K562 (cell line): ENCODE data around the gene CRYGB. TPM values are rescaled to one million over a fixed set of nuclear protein-coding genes. Genes with fewer than 3 reads are reported as not detected.

ENCODE experiments used
- ATAC-seq: fragments of 200-7000 bp; cut with Tn5 transposase; 3 replicates; pipeline ENCODE4 v1.9.1; 2020; ENCODE audit warnings: moderate library complexity
- BruUV-seq: library from RNA; stranded (reverse); fragments of 400-500 nt; replicated peaks from 2 replicates; lab custom pipeline; 2021; lab: Mats Ljungman, UMichigan
- CTCF ChIA-PET: fragments of 300-600 bp; formaldehyde crosslinking; extraction: SDS; loops from one replicate; lab custom pipeline; 2021; ENCODE audit warnings: low intra/inter-chr PET ratio; lab: Yijun Ruan, JAX
- POLR2A ChIA-PET: fragments of 300-600, 350-650 bp; sonication (Branson Sonifier 250); formaldehyde crosslinking; extraction: SDS; loops from one replicate; lab custom pipeline; 2021; ENCODE audit warnings: antibody characterized with exemption, inconsistent platforms; lab: Yijun Ruan, JAX
- DNase-seq, 4 experiments: peaks; one replicate each; pipeline versions ENCODE4 v3.0.0 to v3.0.0-alpha.2; 2011 to 2018; ENCODE audit warnings: low spot score in 3 of 4, mixed read lengths in 3 of 4; ENCODE audit errors: extremely low read depth in 1 of 4
- FAIRE-seq: peaks from 2 replicates; lab custom pipeline; 2011; peaks lifted over from hg19 to GRCh38; lab: Jason Lieb, UNC
- H2AFZ ChIP-seq: 2 replicates; pipeline ENCODE4 v1.6.0; 2011; ENCODE audit warnings: low read depth, low read length, control low read depth, inconsistent platforms
- H3K27ac ChIP-seq: fragments of 200-600 bp; 3 replicates; pipeline ENCODE4 v1.8.0; 2011; ENCODE audit warnings: low read depth, mild to moderate bottlenecking, control low read depth, inconsistent platforms, low read length, moderate library complexity, mixed read lengths; ENCODE audit errors: extremely low read depth
- H3K27me3 ChIP-seq, 2 experiments: fragments of 300-600 bp in 1 of 2; 2 replicates in 1 of 2; 3 replicates in 1 of 2; pipeline versions ENCODE4 v1.6.0 to v1.8.0; 2011; ENCODE audit warnings: inconsistent platforms in 2 of 2, low read length in 2 of 2, mild to moderate bottlenecking in 1 of 2, mixed read lengths in 1 of 2, moderate library complexity in 1 of 2; ENCODE audit not compliant: control insufficient read depth in 2 of 2, insufficient read depth in 2 of 2
- H3K36me3 ChIP-seq: fragments of 300-600 bp; 3 replicates; pipeline ENCODE4 v1.8.0; 2011; ENCODE audit warnings: mild to moderate bottlenecking, low read length, inconsistent platforms; ENCODE audit not compliant: control insufficient read depth, insufficient read depth
- H3K4me1 ChIP-seq, 2 experiments: fragments of 200-600 bp in 1 of 2; replicated peaks in 1 of 2; 2 replicates in 1 of 2; 3 replicates in 1 of 2; pipeline versions ENCODE4 v1.5.1 to v1.8.0; 2011; ENCODE audit warnings: inconsistent platforms in 2 of 2, low read length in 2 of 2, mild to moderate bottlenecking in 1 of 2, mixed read lengths in 1 of 2, moderate library complexity in 1 of 2; ENCODE audit not compliant: control insufficient read depth in 2 of 2, insufficient read depth in 2 of 2
- H3K4me2 ChIP-seq: 2 replicates; pipeline ENCODE4 v1.6.1; 2011; ENCODE audit warnings: low read length, control low read depth, inconsistent platforms, mixed read lengths; ENCODE audit not compliant: insufficient read depth
- H3K4me3 ChIP-seq: fragments of 200-600 bp; sonication (generic), shearing (Covaris generic); 2 replicates; pipeline ENCODE4 v1.5.1; 2016; ENCODE audit warnings: control low read depth, inconsistent platforms
- H3K79me2 ChIP-seq: fragments of 200-600 bp; 3 replicates; pipeline ENCODE4 v1.8.0; 2011; ENCODE audit warnings: low read length, inconsistent platforms; ENCODE audit not compliant: control insufficient read depth, insufficient read depth
- H3K9ac ChIP-seq, 2 experiments: 2 replicates each; pipeline versions ENCODE4 v1.6.0 to v1.6.1; 2011; ENCODE audit warnings: low read depth in 2 of 2, low read length in 2 of 2, control low read depth in 1 of 2, inconsistent platforms in 1 of 2, mild to moderate bottlenecking in 1 of 2, mixed read lengths in 1 of 2; ENCODE audit not compliant: insufficient read depth in 1 of 2
- H3K9me1 ChIP-seq: one replicate; pipeline ENCODE4 v1.6.0; 2011; ENCODE audit warnings: inconsistent platforms, mild to moderate bottlenecking, low read length, moderate library complexity; ENCODE audit not compliant: control insufficient read depth, insufficient read depth
- H3K9me3 ChIP-seq: replicated peaks from 2 replicates; pipeline ENCODE4 v1.5.1; 2011; ENCODE audit warnings: low read depth, low read length, inconsistent platforms; ENCODE audit not compliant: control insufficient read depth, insufficient read depth
- H4K20me1 ChIP-seq: replicated peaks from 2 replicates; pipeline ENCODE4 v1.6.1; 2011; ENCODE audit warnings: low read length, inconsistent platforms, mixed read lengths; ENCODE audit not compliant: control insufficient read depth, insufficient read depth
- BRCA1 ChIP-seq, 2 experiments: fragments of 450-650 bp in 1 of 2; sonication (generic) in 1 of 2; formaldehyde crosslinking in 1 of 2; IDR thresholded peaks; 2 replicates each; pipeline versions ENCODE4 v1.5.0 to v1.6.1; 2017 to 2020; ENCODE audit warnings: mild to moderate bottlenecking in 1 of 2, missing genetic modification reagents in 1 of 2
- CBFB ChIP-seq: sonication (generic); formaldehyde crosslinking; IDR thresholded peaks from 2 replicates; pipeline ENCODE4 v1.4.0; 2020; ENCODE audit warnings: mild to moderate bottlenecking, missing genetic modification reagents
- HDAC8 ChIP-seq: fragments of 450-650 bp; IDR thresholded peaks from 2 replicates; pipeline ENCODE4 v1.6.1; 2016; ENCODE audit warnings: mild to moderate bottlenecking, missing genetic modification characterization, moderate library complexity, missing compliant biosample characterization
- NCOA2 ChIP-seq, 2 experiments: fragments of 450-650 bp; IDR thresholded peaks; 2 replicates each; pipeline ENCODE4 v1.6.1; 2018; ENCODE audit warnings: mild to moderate bottlenecking in 2 of 2, moderate library complexity in 1 of 2; ENCODE audit not compliant: partially characterized antibody in 2 of 2
- PTBP1 ChIP-seq: fragments of 200-400 bp; formaldehyde crosslinking; IDR thresholded peaks from 2 replicates; pipeline ENCODE4 v1.6.1; 2017; ENCODE audit warnings: low read depth, low read length
- SMARCA4 ChIP-seq: fragments of 450-650 bp; IDR thresholded peaks from 2 replicates; pipeline ENCODE4 v1.6.1; 2016
- SUPT5H ChIP-seq: fragments of 450-650 bp; IDR thresholded peaks from 2 replicates; pipeline ENCODE4 v1.6.1; 2016
- TFE3 ChIP-seq: fragments of 450-650 bp; formaldehyde crosslinking; IDR thresholded peaks from 2 replicates; pipeline ENCODE4 v1.4.0; 2020; ENCODE audit warnings: mild to moderate bottlenecking, mixed read lengths
- ZKSCAN1 ChIP-seq: fragments of 150-350 bp; IDR thresholded peaks from 2 replicates; pipeline ENCODE4 v1.6.1; 2016; ENCODE audit warnings: low read depth, low read length
- ZNF655 ChIP-seq: fragments of 250-450 bp; sonication (Bioruptor Pico); IDR thresholded peaks from 2 replicates; pipeline ENCODE4 v1.5.0; 2021
- WGBS: fragments of 100-300 bp; shearing (Covaris generic); methylation state at CpG from one replicate; pipeline ENCODE4 v1.1.6; 2016; ENCODE audit warnings: low coverage, mixed read lengths; ENCODE audit not compliant: insufficient coverage; ENCODE audit errors: missing lambda C conversion rate; 5-methylcytosine and 5-hydroxymethylcytosine counted together
- in situ Hi-C: fragments of 300-500 bp; cut with MboI; formaldehyde crosslinking; loops from 4 replicates; pipeline ENCODE4 v1.15.0; 2018; ENCODE audit warnings: inconsistent platforms, mixed read lengths
- intact Hi-C: fragments of 100-400 bp; cut with micrococcal nuclease; formaldehyde crosslinking; loops from 2 replicates; pipeline ENCODE4 v1.14.2; 2022
- polyA plus RNA-seq, 8 experiments: library from polyadenylated mRNA; depleted of rRNA in 4 of 8; stranded (reverse) in 5 of 8; unstranded in 3 of 8; fragments of >200 nt; fragmentation: Nextera tagmentation in 2 of 8; fragmentation: Illumina TruSeq in 1 of 8; extraction: Ambion mirVana in 2 of 8; extraction: Trizol in 1 of 8; gene quantifications; 2 replicates each; pipeline versions ENCODE4 v1.2.1 to v1.2.3, GENCODE V29; 2011 to 2014; ENCODE audit warnings: inconsistent platforms in 1 of 8, missing spikeins in 1 of 8
- total RNA-seq, 7 experiments: library from RNA; depleted of rRNA in 6 of 7; stranded (reverse); fragments of >200 nt in 6 of 7; fragmentation: Illumina TruSeq in 2 of 7; extraction: Trizol in 2 of 7; gene quantifications; 2 replicates each; pipeline versions ENCODE4 v1.2.1 to v1.2.3, GENCODE V29; 2011 to 2021; ENCODE audit warnings: low replicate concordance in 1 of 7

Gene CRYGB
- total and polyA plus RNA-seq, 9 of the 15 experiments (the other 6 are each of a cell fraction or from before 2014, with no cell fraction given), result not detected

- Histone ChIP-seq H3K4me2 (no peak overlapping the region), H3K9me1 (no peaks in the 10 kb centered on the region), H3K9ac (no peak overlapping the region), H3K79me2 (no peaks in the 10 kb centered on the region), H3K9me3 (no peaks in the 10 kb centered on the region), H3K27me3 (0 out of 5 replicates have a peak, but pooled peaks cover 0 to 6% of the 10 kb centered on the region in 2 experiments), H4K20me1 (no peaks in the 10 kb centered on the region), H2AFZ (no peak overlapping the region), H3K4me3 (no peak overlapping the region), H3K36me3 (no peaks in the 10 kb centered on the region), H3K4me1 (no peaks in the 10 kb centered on the region), H3K27ac (no peak overlapping the region)
- DNase-seq (no peak), FAIRE-seq (no peak), ATAC-seq (no peak)
- in situ Hi-C loops, result no loop called here
- CTCF ChIA-PET, result no interaction called here
- no TSS peak for BruUV-seq
- WGBS, result 0% methylated on average over 2 of the region's 3 CpGs
- intact Hi-C loops, result no loop called here
- POLR2A ChIA-PET, result no interaction called here
- TF ChIP-seq ZKSCAN1 (no peak), HDAC8 (tag) (no peak), TFE3 (CRISPR knock-in tag) (no peak), NCOA2 (IDR thresholded peaks at IDR 0.05; ENCODE audit: partially characterized antibody in 2 of 2) (no peak), BRCA1 (IDR thresholded peaks at IDR 0.05) (no peak), BRCA1 (CRISPR knock-in tag; IDR thresholded peaks at IDR 0.05) (no peak), CBFB (CRISPR knock-in tag) (no peak), PTBP1 (no peak), ZNF655 (CRISPR knock-in tag) (no peak), SUPT5H (no peak), SMARCA4 (no peak)
Observed at GRCh38 chr2:208097313-208097712, 48.6 kb downstream of the CRYGB start.
